HCEC 1CT (cell line): ENCODE measurements around the gene ACAD9.
"Not testable (repeated sequence)": the region's sequence is repeated elsewhere in the genome, so short reads cannot be mapped to it uniquely, and the experiment has no call there.

Source experiments
- DNase-seq: peaks from one replicate; pipeline ENCODE4 v3.0.0-alpha.2; 2017

ACAD9 gene

GRCh38 chr3:128902426-128902825 lies 23.0 kb downstream of the ACAD9 start:
- no peak for DNase-seq

- no peak for DNase-seq
These were observed 24.1 kb downstream of the ACAD9 start for GRCh38 chr3:128903501-128903900.

GRCh38 chr3:128906031-128906803 lies 26.8 kb downstream of the ACAD9 start:
- DNase-seq, result no peak

- DNase-seq, result no peak
These were observed 27.5 kb downstream of the ACAD9 start for GRCh38 chr3:128906804-128907525.

- no peak for DNase-seq
These were observed 28.5 kb downstream of the ACAD9 start for GRCh38 chr3:128907706-128908445.

- DNase-seq, result no peak
These were observed 29.5 kb downstream of the ACAD9 start for GRCh38 chr3:128908951-128909350.

- DNase-seq, result no peak
These were observed 30.6 kb downstream of the ACAD9 start for GRCh38 chr3:128910006-128910405.

- no peak for DNase-seq
These were observed 32.5 kb downstream of the ACAD9 start for GRCh38 chr3:128911911-128912310.

GRCh38 chr3:128914966-128915645 lies 35.7 kb downstream of the ACAD9 start:
- no peak for DNase-seq

GRCh38 chr3:128917291-128917690 lies 37.9 kb downstream of the ACAD9 start:
- no peak for DNase-seq

- no peak for DNase-seq
These were observed 40.6 kb downstream of the ACAD9 start for GRCh38 chr3:128919988-128920387.

- DNase-seq, result no peak
These were observed 43.5 kb downstream of the ACAD9 start for GRCh38 chr3:128922804-128923459.

- DNase-seq, result no peak
These were observed 44.2 kb downstream of the ACAD9 start for GRCh38 chr3:128923576-128923975.

GRCh38 chr3:128923986-128924385 lies 44.6 kb downstream of the ACAD9 start:
- not testable (repeated sequence) for DNase-seq

GRCh38 chr3:128929364-128929763 lies 49.9 kb downstream of the ACAD9 start:
- DNase-seq, result no peak

- no peak for DNase-seq
These were observed 51.6 kb downstream of the ACAD9 start for GRCh38 chr3:128931046-128931445.

GRCh38 chr3:128932516-128933212 lies 53.2 kb downstream of the ACAD9 start:
- DNase-seq, result no peak

GRCh38 chr3:128933213-128933921 lies 53.9 kb downstream of the ACAD9 start:
- DNase-seq, result no peak

- DNase-seq, result no peak
These were observed 54.5 kb downstream of the ACAD9 start for GRCh38 chr3:128933922-128934253.

- DNase-seq, result no peak
These were observed 56.5 kb downstream of the ACAD9 start for GRCh38 chr3:128935922-128936321.

- DNase-seq, result no peak
These were observed 56.9 kb downstream of the ACAD9 start for GRCh38 chr3:128936341-128936740.
